ENCODE data around the gene INPP5J. TPM values are rescaled to one million over a fixed set of nuclear protein-coding genes. Genes with fewer than 3 reads are reported as not detected.

The INPP5J gene
- total RNA-seq, 2 donors from 2014 or later = 0.19 TPM; not detected in 1

DNA sequence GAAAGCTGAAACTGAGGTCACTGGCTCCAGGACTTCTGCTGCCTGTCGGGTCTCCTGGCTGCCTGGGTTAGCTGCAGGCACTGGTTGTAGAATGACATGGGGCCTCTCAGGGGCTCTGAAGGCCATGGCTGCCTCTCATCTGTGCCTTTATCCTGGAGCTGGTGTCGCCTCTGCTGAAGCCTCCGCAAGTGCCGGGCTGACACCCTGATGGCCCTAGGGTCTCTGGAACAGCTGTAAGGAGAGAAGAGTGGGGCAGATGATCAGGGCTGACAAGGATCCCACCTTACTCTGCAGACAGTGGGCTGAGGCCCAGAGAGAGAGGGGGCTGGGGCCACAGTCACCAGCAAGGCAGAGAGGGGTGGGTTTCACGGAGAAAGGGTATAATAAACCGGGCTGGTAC is 12.9 kb downstream of the INPP5J start:
- Mint-ChIP-seq H3K4me3 (no peak overlapping the region), H3K36me3 (no peaks in the 10 kb centered on the region), H3K27me3 (no peaks in the 10 kb centered on the region), H3K4me1 (ENCODE audit: low read depth in 2 of 2) (no peaks in the 10 kb centered on the region), H3K9me3 (no peaks in the 10 kb centered on the region), H3K27ac (no peak overlapping the region)
- ATAC-seq = no peak
- no peak for DNase-seq (ENCODE audit: low spot score)

DNA sequence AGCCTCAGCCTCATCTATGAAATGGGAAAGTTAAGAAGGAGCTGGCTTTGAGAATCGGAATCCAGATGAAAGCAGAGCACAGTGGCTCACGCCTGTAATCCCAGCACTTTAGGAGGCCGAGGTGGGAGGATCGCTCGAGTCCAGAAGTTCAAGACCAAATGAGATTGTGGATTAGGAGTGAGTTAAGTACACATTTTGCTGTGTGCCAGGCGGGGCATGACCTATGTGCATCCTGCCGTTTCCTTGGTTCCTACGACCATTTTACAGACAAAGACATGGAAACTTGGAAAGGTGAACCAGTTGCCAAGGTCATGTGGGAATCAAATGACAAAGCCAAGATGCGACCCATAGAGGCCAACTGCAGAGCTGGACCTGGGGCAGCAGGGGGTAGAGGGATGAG is 13.4 kb downstream of the INPP5J start:
- Mint-ChIP-seq H3K27me3 (no peaks in the 10 kb centered on the region), H3K36me3 (no peaks in the 10 kb centered on the region), H3K27ac (no peak overlapping the region), H3K4me3 (no peak overlapping the region), H3K4me1 (ENCODE audit: low read depth in 2 of 2) (no peaks in the 10 kb centered on the region), H3K9me3 (no peaks in the 10 kb centered on the region)
- ATAC-seq (no peak), DNase-seq (ENCODE audit: low spot score) (no peak)

DNA sequence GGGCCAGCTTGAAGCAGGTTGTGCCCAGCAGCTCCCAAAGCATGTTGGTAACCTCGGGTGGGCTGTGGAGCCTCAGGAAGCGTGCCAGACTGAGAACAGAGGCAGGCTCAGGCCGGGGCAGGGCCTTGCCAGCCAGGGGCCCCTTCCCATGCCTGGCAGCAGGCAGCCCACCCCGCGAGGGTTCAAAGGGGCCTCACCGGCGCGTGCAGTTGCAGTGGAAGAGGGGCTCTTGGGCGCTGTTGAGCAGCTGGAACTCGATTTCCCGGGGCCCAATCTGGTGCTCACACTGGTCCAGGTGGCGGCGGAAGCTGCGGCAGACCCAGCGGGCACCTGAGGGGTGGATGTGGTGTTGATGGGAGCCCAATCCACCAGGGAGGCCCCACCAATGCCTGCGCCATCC is 13.9 kb downstream of the INPP5J start:
- no peak overlapping the region for H3K4me3 Mint-ChIP-seq
- no peaks in the 10 kb centered on the region for H3K36me3 Mint-ChIP-seq
- H3K27me3 Mint-ChIP-seq = no peaks in the 10 kb centered on the region
- H3K9me3 Mint-ChIP-seq = no peaks in the 10 kb centered on the region
- H3K4me1 Mint-ChIP-seq (ENCODE audit: low read depth in 2 of 2) = no peaks in the 10 kb centered on the region
- no peak for DNase-seq (ENCODE audit: low spot score)
- no peak for ATAC-seq
- no peak overlapping the region for H3K27ac Mint-ChIP-seq

DNA sequence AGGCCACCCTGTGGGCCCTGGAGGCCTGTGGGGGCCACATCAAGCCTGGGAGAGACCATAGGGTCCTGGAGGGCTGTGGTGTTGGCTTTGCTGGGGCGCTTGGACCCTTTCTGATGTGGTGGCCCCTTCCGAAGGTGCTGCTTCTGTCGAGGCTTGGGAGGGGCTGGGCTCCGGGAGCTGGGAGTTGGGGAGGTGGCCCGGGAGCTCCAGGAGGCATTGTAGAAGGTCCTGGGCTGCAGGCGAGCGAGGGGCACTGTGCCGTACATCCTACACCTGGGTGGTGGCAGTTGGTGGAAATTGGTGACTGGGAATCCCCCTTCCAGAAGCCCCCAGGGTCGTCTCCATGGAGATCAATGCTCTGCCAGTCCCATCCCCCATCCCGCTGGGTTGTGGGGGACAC is 15.0 kb downstream of the INPP5J start:
- Mint-ChIP-seq H3K4me1 (ENCODE audit: low read depth in 2 of 2) (no peaks in the 10 kb centered on the region), H3K27ac (no peak overlapping the region), H3K27me3 (no peaks in the 10 kb centered on the region), H3K4me3 (no peak overlapping the region), H3K9me3 (no peaks in the 10 kb centered on the region), H3K36me3 (no peaks in the 10 kb centered on the region)
- DNase-seq (ENCODE audit: low spot score) (no peak), ATAC-seq (no peak)

DNA sequence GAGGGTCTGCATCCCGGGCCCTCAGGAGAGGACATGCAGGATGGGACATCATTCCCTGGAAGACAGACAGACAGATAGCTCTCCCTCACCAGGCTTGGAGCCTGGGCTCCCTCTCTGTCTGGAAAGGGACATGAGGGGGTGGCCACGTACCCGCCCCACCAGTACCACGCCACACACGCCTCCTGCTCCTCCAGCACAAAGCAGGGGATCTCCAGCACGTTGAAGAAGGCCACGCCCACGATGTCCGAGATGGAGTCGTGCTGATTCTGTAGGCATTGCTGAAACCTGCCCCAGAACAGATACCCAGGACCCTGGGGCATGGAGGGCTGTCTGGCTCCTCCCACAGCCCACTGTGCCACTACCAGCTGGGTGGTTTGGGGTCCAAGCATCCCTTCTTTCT is 15.4 kb downstream of the INPP5J start:
- H3K27me3 Mint-ChIP-seq = no peaks in the 10 kb centered on the region
- no peaks in the 10 kb centered on the region for H3K36me3 Mint-ChIP-seq
- ATAC-seq = no peak
- DNase-seq (ENCODE audit: low spot score) = no peak
- H3K27ac Mint-ChIP-seq = no peak overlapping the region
- no peaks in the 10 kb centered on the region for H3K9me3 Mint-ChIP-seq
- no peaks in the 10 kb centered on the region for H3K4me1 Mint-ChIP-seq (ENCODE audit: low read depth in 2 of 2)
- H3K4me3 Mint-ChIP-seq = no peak overlapping the region

DNA sequence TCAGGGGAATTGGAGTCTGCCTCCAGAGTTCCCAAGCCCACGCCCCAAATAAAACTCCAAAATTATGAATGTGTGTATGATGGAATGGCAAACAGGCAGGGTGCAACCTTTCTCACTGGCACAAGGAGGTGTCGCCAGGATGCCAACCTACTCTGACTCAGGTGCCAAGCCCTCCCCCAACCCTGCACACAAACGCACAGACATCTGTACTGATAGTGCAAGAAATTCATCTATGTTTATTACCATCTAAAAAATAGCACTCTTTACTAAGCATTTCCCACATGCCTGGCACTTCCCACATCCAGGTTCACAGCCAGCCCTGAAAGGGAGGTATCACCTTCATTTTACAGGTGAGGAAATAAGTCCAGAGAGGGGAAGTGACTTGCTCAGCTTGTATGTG is 16.3 kb downstream of the INPP5J start:
- H3K4me3 Mint-ChIP-seq = no peak overlapping the region
- no peak overlapping the region for H3K27ac Mint-ChIP-seq
- H3K27me3 Mint-ChIP-seq = peaks cover 0 to 2% of the 10 kb centered on the region in 2 donors

DNA sequence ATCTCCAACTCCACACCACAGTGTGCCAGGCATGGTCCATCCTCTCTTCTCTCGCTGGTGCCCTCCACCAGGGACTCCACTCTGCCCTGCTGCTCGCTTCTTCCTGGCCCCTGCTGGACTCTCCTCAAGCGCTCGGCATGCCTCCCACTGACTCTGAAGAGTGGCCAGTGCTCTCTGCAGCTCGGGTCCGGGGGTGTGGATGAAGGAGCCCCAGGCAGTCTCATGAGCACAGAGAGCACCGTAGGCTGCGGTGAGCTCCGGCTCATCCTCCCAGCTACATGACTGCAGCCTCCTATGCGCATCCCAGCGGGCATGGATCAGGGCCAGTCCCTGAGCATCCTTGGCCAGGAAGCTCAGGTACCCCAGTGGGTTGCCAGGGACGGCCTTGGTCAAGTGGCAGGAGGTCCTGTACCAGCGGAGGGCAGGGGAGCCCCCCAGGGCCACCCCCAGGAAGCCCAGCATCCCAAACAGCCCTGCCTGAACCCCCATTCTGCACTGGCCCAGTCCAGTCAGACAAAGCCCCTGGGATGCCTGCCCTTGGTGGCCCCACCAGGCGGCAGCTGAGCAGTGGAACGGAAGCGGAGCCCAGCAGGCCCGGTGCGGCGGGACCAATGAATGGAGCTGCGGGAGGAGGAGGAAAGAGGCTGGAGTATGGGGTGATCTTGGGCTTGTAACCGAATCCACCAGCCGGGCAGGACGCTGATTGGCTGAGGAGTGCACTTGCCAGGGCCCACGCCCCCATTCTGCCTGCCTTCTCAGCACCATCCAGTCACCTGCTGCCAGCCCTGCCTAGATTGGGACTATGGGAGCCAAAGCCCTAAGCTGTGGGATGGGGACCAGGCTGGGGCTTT is 17.3 kb downstream of the INPP5J start, which contains the start of gene PLA2G3:
TSS of gene PLA2G3 (minus strand) at position 643 of the 851 bp plus-strand sequence. CDS start at position 489, 154 bp downstream.
- DNase-seq (ENCODE audit: low spot score) = no peak
- peak in 1 of 2 donors; percentile 30 for ATAC-seq
- H3K27me3 Mint-ChIP-seq = peaks cover 0 to 2% of the 10 kb centered on the region in 2 donors

More for the DNA sequence above, 16.3 kb downstream of the INPP5J start:
- no peak for DNase-seq (ENCODE audit: low spot score)
- Mint-ChIP-seq H3K4me1 (ENCODE audit: low read depth in 2 of 2) (no peaks in the 10 kb centered on the region), H3K9me3 (no peaks in the 10 kb centered on the region), H3K36me3 (no peaks in the 10 kb centered on the region)
- no peak for ATAC-seq

DNA sequence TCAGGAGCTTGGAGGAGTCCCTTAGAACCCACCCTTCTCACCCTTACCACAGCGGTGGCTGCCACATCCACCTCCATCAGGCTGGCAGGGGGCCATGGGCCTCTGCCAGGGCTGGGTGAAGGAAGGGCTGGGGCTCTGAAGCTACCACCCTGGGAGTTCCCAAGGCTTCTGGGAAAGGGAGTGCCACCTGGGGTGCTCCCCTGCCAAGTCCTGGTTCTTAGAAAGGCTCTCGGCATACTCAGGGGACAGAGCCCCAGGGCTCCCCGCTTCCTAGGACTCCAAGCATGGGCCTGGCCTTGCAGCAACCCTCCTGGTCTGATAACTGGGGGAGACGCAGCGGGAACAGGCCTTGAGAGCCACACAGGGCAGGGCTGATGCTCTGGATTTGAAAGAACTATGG is 18.0 kb downstream of the INPP5J start:
- Mint-ChIP-seq H3K36me3 (no peaks in the 10 kb centered on the region), H3K27ac (no peak overlapping the region), H3K27me3 (peaks cover 0 to 2% of the 10 kb centered on the region in 2 donors), H3K4me3 (no peak overlapping the region), H3K4me1 (ENCODE audit: low read depth in 2 of 2) (no peaks in the 10 kb centered on the region), H3K9me3 (no peaks in the 10 kb centered on the region)
- DNase-seq (ENCODE audit: low spot score) (no peak), ATAC-seq (no peak)

More for the DNA sequence above, 17.3 kb downstream of the INPP5J start, which contains the start of gene PLA2G3:
- no peak within 1 kb of the TSS for H3K4me3 Mint-ChIP-seq
- no peak within 1 kb of the TSS for H3K27ac Mint-ChIP-seq
- H3K4me1 Mint-ChIP-seq (ENCODE audit: low read depth in 2 of 2) = no peaks in the 10 kb centered on the region
- H3K36me3 Mint-ChIP-seq = no peaks in the 10 kb centered on the region
- no peaks in the 10 kb centered on the region for H3K9me3 Mint-ChIP-seq

DNA sequence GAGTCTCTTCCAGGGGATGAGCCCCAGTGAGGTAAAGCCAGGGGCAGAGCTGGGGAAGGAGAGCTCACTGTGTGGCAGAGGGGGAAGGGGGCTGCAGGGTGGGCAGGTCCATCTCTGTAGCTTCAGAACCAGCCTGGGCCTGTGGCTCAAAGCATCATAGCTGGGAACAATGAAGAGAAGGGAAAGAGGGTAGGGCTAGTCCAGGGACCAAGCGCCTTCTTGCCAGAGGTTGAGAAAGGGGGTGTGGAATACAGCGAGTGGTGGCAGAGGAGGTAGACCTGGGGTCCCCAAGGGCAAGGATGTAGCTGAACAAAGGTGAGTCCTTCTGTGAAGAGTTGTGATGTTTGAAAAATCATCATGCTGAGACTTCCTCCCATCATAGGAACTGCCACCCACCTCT is 18.8 kb downstream of the INPP5J start:
- Mint-ChIP-seq H3K9me3 (no peaks in the 10 kb centered on the region), H3K27ac (no peak overlapping the region), H3K4me1 (ENCODE audit: low read depth in 2 of 2) (no peaks in the 10 kb centered on the region), H3K4me3 (no peak overlapping the region), H3K36me3 (no peaks in the 10 kb centered on the region), H3K27me3 (peaks cover 0 to 5% of the 10 kb centered on the region in 2 donors)
- ATAC-seq (no peak), DNase-seq (ENCODE audit: low spot score) (peak; percentile 44)

DNA sequence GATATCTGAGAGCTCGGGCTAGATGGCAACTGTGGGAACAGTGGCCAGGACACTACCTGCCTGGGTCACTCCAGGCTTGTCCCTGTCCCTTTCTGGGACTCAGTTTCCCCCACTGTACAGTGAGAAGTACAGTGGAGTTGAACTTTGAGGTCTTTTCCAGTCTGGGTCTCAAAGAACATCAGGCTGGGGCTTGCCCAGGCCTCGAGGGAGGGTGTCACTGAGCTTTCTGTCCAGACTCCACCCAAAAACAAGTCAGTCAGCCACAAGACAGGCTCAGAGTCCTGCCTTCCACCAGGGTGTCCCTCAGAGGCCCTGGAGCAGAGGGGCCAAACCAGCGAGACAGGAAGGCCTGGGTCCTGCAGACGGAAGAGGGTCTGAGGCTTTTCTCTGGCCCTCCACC is 19.5 kb downstream of the INPP5J start:
- H3K36me3 Mint-ChIP-seq = peaks cover 6% of the 10 kb centered on the region
- peaks cover 0 to 5% of the 10 kb centered on the region in 2 donors for H3K27me3 Mint-ChIP-seq
- peak overlapping the region in 1 of 2 donors; percentile 78 for H3K27ac Mint-ChIP-seq
- H3K4me1 Mint-ChIP-seq (ENCODE audit: low read depth in 2 of 2) = no peaks in the 10 kb centered on the region
- no peaks in the 10 kb centered on the region for H3K9me3 Mint-ChIP-seq
- H3K4me3 Mint-ChIP-seq = no peak overlapping the region
- DNase-seq (ENCODE audit: low spot score) (peak; percentile 26), ATAC-seq (no peak)

DNA sequence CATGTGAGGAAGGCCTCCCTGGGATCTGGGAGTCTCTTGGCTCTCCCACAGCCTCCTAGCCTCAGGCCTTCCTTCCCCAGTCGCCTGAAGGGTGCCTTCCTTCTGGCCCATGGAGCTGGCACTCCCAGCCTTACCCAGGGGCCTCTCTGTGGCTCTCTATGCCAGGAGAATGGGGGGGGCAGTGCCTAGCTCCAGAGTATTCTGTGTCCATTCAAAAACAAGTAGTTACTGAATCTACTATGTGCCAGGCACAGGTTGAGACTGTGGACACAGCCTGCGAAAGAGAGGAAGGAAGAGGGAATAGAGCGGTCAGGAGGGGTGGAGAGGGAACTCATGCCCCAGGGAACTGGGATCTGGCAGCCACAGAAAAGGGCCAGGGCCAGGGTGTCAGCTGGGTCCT is 20.3 kb downstream of the INPP5J start:
- Mint-ChIP-seq H3K27me3 (peaks cover 0 to 5% of the 10 kb centered on the region in 2 donors), H3K27ac (peak overlapping the region in 1 of 2 donors; percentile 78), H3K36me3 (peaks cover 6% of the 10 kb centered on the region), H3K4me3 (no peak overlapping the region), H3K9me3 (no peaks in the 10 kb centered on the region), H3K4me1 (ENCODE audit: low read depth in 2 of 2) (no peaks in the 10 kb centered on the region)
- DNase-seq (ENCODE audit: low spot score) (no peak), ATAC-seq (no peak)

DNA sequence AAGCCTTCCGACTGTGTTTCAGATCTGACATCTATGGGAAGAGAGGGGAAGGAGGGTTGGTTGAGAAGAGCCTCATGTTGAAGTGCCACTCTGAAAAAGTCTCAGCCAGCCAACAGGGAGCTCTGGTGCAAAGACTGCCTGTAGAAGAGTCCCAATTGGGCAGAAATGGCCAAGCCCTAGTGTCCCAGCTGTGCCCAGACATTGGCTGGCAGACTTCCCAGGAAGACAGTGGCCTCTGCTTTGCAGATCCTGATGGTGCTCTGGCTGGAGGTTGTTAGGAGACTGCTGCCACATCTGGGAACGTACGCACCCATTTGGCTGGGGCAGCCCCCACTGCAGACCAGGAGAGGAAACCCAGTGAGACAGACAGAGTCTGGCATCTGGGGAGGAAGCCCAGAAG is 20.8 kb downstream of the INPP5J start:
- no peak overlapping the region for H3K4me3 Mint-ChIP-seq
- ATAC-seq (no peak), DNase-seq (ENCODE audit: low spot score) (peak; percentile 42)
- H3K27me3 Mint-ChIP-seq = peaks cover 0 to 5% of the 10 kb centered on the region in 2 donors
- peaks cover 6% of the 10 kb centered on the region for H3K36me3 Mint-ChIP-seq
- H3K4me1 Mint-ChIP-seq (ENCODE audit: low read depth in 2 of 2) = no peaks in the 10 kb centered on the region
- H3K27ac Mint-ChIP-seq = no peak overlapping the region
- no peaks in the 10 kb centered on the region for H3K9me3 Mint-ChIP-seq

DNA sequence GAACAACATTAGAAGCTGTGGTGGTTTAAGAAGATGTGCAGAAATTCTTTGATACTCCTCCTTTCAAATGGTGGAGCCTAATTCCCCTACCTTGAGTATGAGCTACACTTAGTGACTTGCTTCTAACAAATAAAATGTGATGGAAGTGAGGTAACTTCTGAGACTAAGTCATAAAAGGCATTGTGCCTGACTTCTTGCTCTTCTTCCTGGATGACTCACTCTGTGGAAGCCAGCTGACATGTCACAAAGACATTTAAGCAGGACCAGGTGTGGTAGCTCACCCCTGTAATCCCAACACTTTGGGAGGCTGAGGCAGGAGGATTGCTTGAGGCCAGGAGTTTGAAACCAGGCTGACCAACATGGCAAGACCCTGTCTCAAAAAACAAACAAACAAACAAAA is 21.5 kb downstream of the INPP5J start:
- no peaks in the 10 kb centered on the region for H3K4me1 Mint-ChIP-seq (ENCODE audit: low read depth in 2 of 2)
- H3K4me3 Mint-ChIP-seq = no peak overlapping the region
- H3K36me3 Mint-ChIP-seq = peaks cover 6% of the 10 kb centered on the region
- H3K27ac Mint-ChIP-seq = no peak overlapping the region
- no peaks in the 10 kb centered on the region for H3K9me3 Mint-ChIP-seq
- no peak for ATAC-seq
- H3K27me3 Mint-ChIP-seq = peaks cover 0 to 5% of the 10 kb centered on the region in 2 donors
- peak; percentile 13 for DNase-seq (ENCODE audit: low spot score)

DNA sequence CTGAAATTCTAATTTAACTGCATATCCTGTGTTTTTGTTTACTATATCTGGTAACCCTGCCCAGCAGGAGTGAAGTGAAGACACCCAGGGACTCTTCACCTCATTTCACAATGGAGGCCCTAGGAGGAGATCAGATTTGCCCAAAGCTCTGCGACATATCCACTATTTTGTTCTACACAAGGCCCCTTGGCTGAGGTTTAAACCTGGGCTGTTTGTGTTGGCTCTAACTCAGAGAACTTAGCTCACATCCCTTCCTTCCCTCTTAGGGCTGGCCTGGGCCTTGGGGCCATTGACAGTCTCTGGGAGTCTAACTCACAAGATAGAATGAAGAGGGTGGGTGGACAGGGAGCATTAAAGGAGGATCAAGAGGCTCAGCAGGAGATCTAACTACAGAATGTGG is 25.7 kb downstream of the INPP5J start:
- Mint-ChIP-seq H3K9me3 (no peaks in the 10 kb centered on the region), H3K27me3 (peaks cover 0 to 5% of the 10 kb centered on the region in 2 donors), H3K27ac (no peak overlapping the region), H3K4me3 (no peak overlapping the region), H3K4me1 (ENCODE audit: low read depth in 2 of 2) (no peaks in the 10 kb centered on the region), H3K36me3 (peaks cover 6% of the 10 kb centered on the region)
- DNase-seq (ENCODE audit: low spot score) (no peak), ATAC-seq (no peak)

Data from natural killer cell treated with Interleukin-12 subunit alpha and Interleukin-12 subunit beta and Interleukin-15 and Interleukin-18, amount 100 ng/mL, for 72 hours (primary cell).